ENCODE results near the gene SAMD4A.

The SAMD4A gene

GRCh38 chr14:54808326-54809161, 241.6 kb downstream of the SAMD4A start:
- Mint-ChIP-seq H3K4me3 (no peak overlapping the region), H3K9me3 (no peaks in the 10 kb centered on the region), H3K27ac (no peak overlapping the region), H3K4me1 (ENCODE audit: low read depth) (peaks cover 5% of the 10 kb centered on the region), H3K27me3 (ENCODE audit: low read depth) (peaks cover 22% of the 10 kb centered on the region), H3K36me3 (ENCODE audit: low read depth) (no peaks in the 10 kb centered on the region)

- Mint-ChIP-seq H3K4me1 (ENCODE audit: low read depth) (peaks cover 5% of the 10 kb centered on the region), H3K36me3 (ENCODE audit: low read depth) (no peaks in the 10 kb centered on the region), H3K9me3 (no peaks in the 10 kb centered on the region), H3K27me3 (ENCODE audit: low read depth) (peaks cover 14% of the 10 kb centered on the region), H3K27ac (no peak overlapping the region), H3K4me3 (no peak overlapping the region)
These were observed 242.8 kb downstream of the SAMD4A start for GRCh38 chr14:54809767-54810166.

DNA sequence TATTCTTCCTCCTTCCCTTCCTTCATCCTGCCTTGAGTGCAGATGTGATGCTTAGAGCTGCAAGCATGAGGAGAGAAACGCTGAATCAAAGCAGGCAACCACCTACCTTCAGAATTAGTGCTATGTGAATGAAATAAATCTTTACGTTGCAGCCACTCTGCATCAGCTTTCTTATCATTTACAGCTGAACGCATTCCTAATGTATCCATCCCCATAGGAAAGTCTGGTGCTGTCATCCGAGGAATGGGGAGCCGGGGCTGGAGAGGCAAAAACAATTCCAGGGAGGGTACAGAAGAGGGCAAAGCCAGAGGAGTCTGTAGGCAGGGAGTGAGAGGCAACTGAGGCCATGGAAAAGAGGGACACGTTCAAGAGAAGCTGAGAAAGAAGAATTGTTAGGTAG, 245.7 kb downstream of the SAMD4A start:
- Mint-ChIP-seq H3K9me3 (no peaks in the 10 kb centered on the region), H3K4me1 (ENCODE audit: low read depth) (no peaks in the 10 kb centered on the region), H3K36me3 (ENCODE audit: low read depth) (no peaks in the 10 kb centered on the region), H3K27me3 (ENCODE audit: low read depth) (no peaks in the 10 kb centered on the region), H3K4me3 (no peak overlapping the region), H3K27ac (no peak overlapping the region)

DNA sequence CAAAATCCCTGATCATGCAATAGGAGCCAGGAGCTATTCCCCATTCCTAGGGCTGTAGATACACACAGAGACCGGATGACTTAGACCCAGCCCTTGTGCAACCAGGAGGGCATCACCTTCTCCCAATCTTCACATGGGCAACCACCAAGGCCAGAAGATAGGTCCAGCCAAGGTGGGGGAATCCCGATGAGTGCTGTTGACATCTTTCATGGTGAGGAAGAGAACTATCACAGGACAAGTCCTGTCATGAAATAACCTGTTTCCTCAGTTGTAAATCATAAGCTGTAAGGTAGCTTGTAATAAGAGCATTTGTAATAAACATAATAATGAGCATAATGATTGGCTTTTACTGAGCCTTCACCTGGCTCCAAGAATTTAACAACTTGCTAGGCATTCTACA, 246.2 kb downstream of the SAMD4A start:
- Mint-ChIP-seq H3K9me3 (no peaks in the 10 kb centered on the region), H3K27me3 (ENCODE audit: low read depth) (no peaks in the 10 kb centered on the region), H3K4me3 (no peak overlapping the region), H3K36me3 (ENCODE audit: low read depth) (no peaks in the 10 kb centered on the region), H3K27ac (no peak overlapping the region), H3K4me1 (ENCODE audit: low read depth) (no peaks in the 10 kb centered on the region)

DNA sequence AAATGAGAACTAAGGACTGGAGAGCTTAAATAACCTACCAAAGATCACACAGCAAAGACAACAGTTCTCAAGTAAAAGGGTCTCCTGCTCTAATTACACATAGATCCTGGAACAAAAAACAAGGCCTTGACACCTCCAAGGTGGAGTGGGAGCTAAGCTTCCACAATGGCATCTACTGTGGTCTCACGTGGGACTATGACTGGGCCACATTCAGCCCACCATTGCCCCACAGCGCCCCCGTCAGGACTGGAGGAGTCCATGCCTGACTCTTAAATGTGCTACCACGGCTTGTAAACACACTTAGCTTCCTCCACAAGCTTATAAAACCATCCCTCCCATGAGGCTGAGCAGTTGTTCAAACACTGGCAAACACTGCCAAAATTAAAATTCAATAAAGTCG, 247.1 kb downstream of the SAMD4A start:
- no peaks in the 10 kb centered on the region for H3K4me1 Mint-ChIP-seq (ENCODE audit: low read depth)
- H3K27me3 Mint-ChIP-seq (ENCODE audit: low read depth): peaks cover 3% of the 10 kb centered on the region
- H3K36me3 Mint-ChIP-seq (ENCODE audit: low read depth): no peaks in the 10 kb centered on the region
- no peak overlapping the region for H3K4me3 Mint-ChIP-seq
- no peak overlapping the region for H3K27ac Mint-ChIP-seq
- no peaks in the 10 kb centered on the region for H3K9me3 Mint-ChIP-seq

GRCh38 chr14:54815016-54815415, 248.1 kb downstream of the SAMD4A start:
- Mint-ChIP-seq H3K27me3 (ENCODE audit: low read depth) (peaks cover 9% of the 10 kb centered on the region), H3K4me3 (no peak overlapping the region), H3K4me1 (ENCODE audit: low read depth) (no peaks in the 10 kb centered on the region), H3K27ac (no peak overlapping the region), H3K9me3 (no peaks in the 10 kb centered on the region), H3K36me3 (ENCODE audit: low read depth) (no peaks in the 10 kb centered on the region)

DNA sequence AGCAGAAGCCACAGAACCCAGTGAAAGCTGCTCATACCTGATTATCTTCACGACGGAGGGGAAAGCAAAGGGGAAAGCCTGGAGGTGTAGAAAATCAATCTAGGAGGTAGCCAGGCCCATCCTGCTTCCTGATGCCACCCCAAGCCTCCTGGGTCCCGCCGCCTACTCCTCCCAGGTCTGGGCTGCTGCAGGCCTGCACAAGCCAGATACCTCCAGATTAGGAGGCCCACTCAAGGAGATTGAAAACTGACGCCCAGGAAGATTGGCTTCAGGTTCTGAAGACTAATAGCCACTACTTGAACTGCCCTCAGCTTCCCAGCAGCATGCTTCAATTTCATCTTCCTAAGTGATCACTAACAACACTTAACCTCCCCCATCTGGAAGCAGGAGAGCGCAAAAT, 248.6 kb downstream of the SAMD4A start:
- Mint-ChIP-seq H3K4me3 (no peak overlapping the region), H3K27ac (no peak overlapping the region), H3K4me1 (ENCODE audit: low read depth) (no peaks in the 10 kb centered on the region), H3K9me3 (no peaks in the 10 kb centered on the region), H3K36me3 (ENCODE audit: low read depth) (no peaks in the 10 kb centered on the region), H3K27me3 (ENCODE audit: low read depth) (peaks cover 14% of the 10 kb centered on the region)

- Mint-ChIP-seq H3K27me3 (ENCODE audit: low read depth) (peaks cover 17% of the 10 kb centered on the region), H3K4me1 (ENCODE audit: low read depth) (no peaks in the 10 kb centered on the region), H3K36me3 (ENCODE audit: low read depth) (no peaks in the 10 kb centered on the region), H3K27ac (no peak overlapping the region), H3K4me3 (no peak overlapping the region), H3K9me3 (no peaks in the 10 kb centered on the region)
These were observed 249.5 kb downstream of the SAMD4A start for GRCh38 chr14:54816450-54816849.

DNA sequence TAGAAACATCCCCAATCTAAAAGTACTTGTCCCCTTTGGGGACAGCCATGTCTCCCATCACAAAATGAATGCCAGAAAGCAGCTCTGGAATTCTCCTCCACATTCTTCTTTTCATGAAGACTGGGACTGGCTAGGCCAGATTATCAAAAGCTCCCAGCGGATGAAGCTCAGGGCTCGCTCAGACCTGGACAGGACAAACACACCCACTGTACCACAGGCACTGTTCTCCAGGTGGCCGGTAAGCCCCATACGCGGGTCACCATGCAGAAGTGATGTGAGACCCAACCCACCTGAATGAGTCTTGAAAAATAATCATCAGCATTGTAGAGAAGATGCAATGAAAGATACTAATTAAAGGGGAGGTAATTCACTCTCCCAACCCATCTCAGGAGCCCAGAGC, 250.6 kb downstream of the SAMD4A start:
- Mint-ChIP-seq H3K36me3 (ENCODE audit: low read depth) (no peaks in the 10 kb centered on the region), H3K4me1 (ENCODE audit: low read depth) (no peaks in the 10 kb centered on the region), H3K27me3 (ENCODE audit: low read depth) (peaks cover 17% of the 10 kb centered on the region), H3K9me3 (no peaks in the 10 kb centered on the region), H3K27ac (no peak overlapping the region), H3K4me3 (no peak overlapping the region)

GRCh38 chr14:54818201-54819133, 251.5 kb downstream of the SAMD4A start:
- Mint-ChIP-seq H3K36me3 (ENCODE audit: low read depth) (no peaks in the 10 kb centered on the region), H3K4me3 (no peak overlapping the region), H3K27me3 (ENCODE audit: low read depth) (peaks cover 17% of the 10 kb centered on the region), H3K4me1 (ENCODE audit: low read depth) (no peaks in the 10 kb centered on the region), H3K9me3 (no peaks in the 10 kb centered on the region), H3K27ac (no peak overlapping the region)

DNA sequence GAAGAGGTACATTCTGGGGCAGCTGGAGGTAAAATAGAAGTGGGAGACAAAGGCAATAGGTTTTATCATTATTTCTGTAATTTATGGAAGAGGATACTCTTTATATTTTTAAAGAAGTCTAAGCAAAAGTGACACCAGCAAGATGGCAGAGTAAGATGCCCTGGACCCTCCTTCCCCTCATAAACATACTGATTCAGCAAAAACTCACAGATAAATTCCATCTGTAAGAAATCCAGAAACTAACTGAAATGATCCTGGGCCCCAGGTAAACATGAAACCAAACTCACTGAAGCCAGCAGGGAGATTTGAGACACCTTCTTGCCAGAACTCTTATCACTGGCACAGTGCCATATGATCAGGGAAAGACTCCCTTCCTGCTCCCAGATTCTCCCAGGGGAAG, 255.8 kb downstream of the SAMD4A start:
- no peak overlapping the region for H3K27ac Mint-ChIP-seq
- H3K36me3 Mint-ChIP-seq (ENCODE audit: low read depth): no peaks in the 10 kb centered on the region
- no peak overlapping the region for H3K4me3 Mint-ChIP-seq
- peaks cover 19% of the 10 kb centered on the region for H3K9me3 Mint-ChIP-seq
- H3K4me1 Mint-ChIP-seq (ENCODE audit: low read depth): no peaks in the 10 kb centered on the region
- peaks cover 17% of the 10 kb centered on the region for H3K27me3 Mint-ChIP-seq (ENCODE audit: low read depth)

- H3K27me3 Mint-ChIP-seq (ENCODE audit: low read depth): peaks cover 15% of the 10 kb centered on the region
- no peak overlapping the region for H3K4me3 Mint-ChIP-seq
- H3K36me3 Mint-ChIP-seq (ENCODE audit: low read depth): no peaks in the 10 kb centered on the region
- no peak overlapping the region for H3K27ac Mint-ChIP-seq
- peaks cover 19% of the 10 kb centered on the region for H3K9me3 Mint-ChIP-seq
- H3K4me1 Mint-ChIP-seq (ENCODE audit: low read depth): no peaks in the 10 kb centered on the region
These were observed 257.0 kb downstream of the SAMD4A start for GRCh38 chr14:54823757-54824549.

DNA sequence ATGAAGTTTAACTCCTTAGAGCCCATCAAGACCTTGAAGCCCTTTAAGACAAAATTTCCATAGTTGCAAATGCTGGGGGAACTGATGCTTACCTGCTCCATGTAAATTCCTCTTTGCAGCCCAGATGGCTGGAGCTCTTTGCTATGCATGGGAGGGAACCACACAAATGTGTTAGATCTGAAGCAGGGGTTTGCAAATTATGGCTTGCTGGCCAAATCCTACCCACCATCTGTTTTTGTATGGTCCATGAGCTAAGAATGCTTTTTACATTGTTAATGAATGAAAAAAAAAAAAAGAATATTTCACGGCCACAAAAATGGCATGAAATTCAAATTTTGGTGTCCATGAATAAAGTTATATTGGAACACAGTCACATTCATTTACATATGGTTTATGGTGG, 261.1 kb downstream of the SAMD4A start:
- Mint-ChIP-seq H3K27ac (no peak overlapping the region), H3K27me3 (ENCODE audit: low read depth) (peaks cover 8% of the 10 kb centered on the region), H3K9me3 (peaks cover 28% of the 10 kb centered on the region), H3K36me3 (ENCODE audit: low read depth) (peaks cover 1% of the 10 kb centered on the region), H3K4me1 (ENCODE audit: low read depth) (peaks cover 1% of the 10 kb centered on the region), H3K4me3 (no peak overlapping the region)

GRCh38 chr14:54829486-54830224, 262.7 kb downstream of the SAMD4A start:
- peaks cover 1% of the 10 kb centered on the region for H3K4me1 Mint-ChIP-seq (ENCODE audit: low read depth)
- H3K27ac Mint-ChIP-seq: no peak overlapping the region
- peaks cover 2% of the 10 kb centered on the region for H3K36me3 Mint-ChIP-seq (ENCODE audit: low read depth)

More at GRCh38 chr14:54829486-54830224, 262.7 kb downstream of the SAMD4A start:
- H3K4me3 Mint-ChIP-seq: no peak overlapping the region
- H3K9me3 Mint-ChIP-seq: peaks cover 16% of the 10 kb centered on the region
- H3K27me3 Mint-ChIP-seq (ENCODE audit: low read depth): peaks cover 8% of the 10 kb centered on the region
